Activated T-helper 1 cell treated with anti-CD3 and anti-CD28 coated beads, Interleukin-12 subunit alpha, Interleukin-12 subunit beta, Interleukin-2, Interleukin-4 antibody, amounts not matched to agents 30 ng/mL and 10 ng/mL and 1 ng/mL, durations not matched to agents 14 hours and 24 hours and 36 hours (primary cell): ENCODE data around the gene SPINDOC. TPM values are rescaled to one million over a fixed set of nuclear protein-coding genes. Genes with fewer than 3 reads are reported as not detected.
"Not testable (repeated sequence)": the region's sequence is repeated elsewhere in the genome, so short reads cannot be mapped to it uniquely, and the experiment has no call there.

ENCODE experiments used
- DNase-seq: peaks from one replicate; pipeline ENCODE4 v3.0.0; 2021; ENCODE audit warnings: low spot score
- H3K27ac Mint-ChIP-seq: one replicate; pipeline ENCODE4 v1.8.0; 2021; ENCODE audit warnings: mild to moderate bottlenecking, mixed read lengths
- H3K27me3 Mint-ChIP-seq: one replicate; pipeline ENCODE4 v1.8.0; 2022; ENCODE audit warnings: mild to moderate bottlenecking, moderate library complexity, mixed read lengths; ENCODE audit not compliant: insufficient read depth
- H3K36me3 Mint-ChIP-seq: one replicate; pipeline ENCODE4 v1.8.0; 2021; ENCODE audit warnings: low read depth, mixed read lengths
- H3K4me1 Mint-ChIP-seq: one replicate; pipeline ENCODE4 v1.8.0; 2021; ENCODE audit warnings: low read depth, mixed read lengths
- H3K4me3 Mint-ChIP-seq: one replicate; pipeline ENCODE4 v1.8.0; 2021; ENCODE audit warnings: mild to moderate bottlenecking, moderate library complexity, mixed read lengths
- H3K9me3 Mint-ChIP-seq: one replicate; pipeline ENCODE4 v1.8.0; 2021; ENCODE audit warnings: mixed read lengths
- intact Hi-C: fragments of 100-400 bp; cut with micrococcal nuclease; formaldehyde crosslinking; loops from one replicate; pipeline ENCODE4 v1.15.1; 2024
- total RNA-seq: library from RNA; stranded (reverse); gene quantifications from 2 replicates; pipeline ENCODE4 v1.2.3, GENCODE V29; 2022

Gene SPINDOC
- total RNA-seq, 1 donor from 2014 or later, result 64.3 TPM

DNA sequence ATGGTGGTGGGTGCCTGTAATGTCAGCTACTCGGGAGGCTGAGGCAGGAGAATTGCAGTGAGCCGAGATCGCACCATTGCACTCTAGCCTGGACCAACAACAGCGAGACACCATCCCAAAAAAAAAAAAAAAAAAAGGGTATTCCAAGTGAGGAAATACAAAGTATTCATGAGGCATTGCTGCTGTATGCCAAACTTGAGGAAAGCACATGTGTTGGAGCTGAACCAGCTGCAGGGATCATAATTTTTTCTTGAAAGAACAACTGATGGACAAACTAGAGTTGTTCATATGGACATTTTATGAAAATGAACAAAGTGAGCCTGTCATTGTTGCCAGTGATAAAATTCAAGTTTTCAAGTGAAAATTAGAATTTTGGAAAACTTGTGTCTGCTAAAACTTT is 41.4 kb downstream of the SPINDOC start:
- H3K27me3 Mint-ChIP-seq, result no peaks in the 10 kb centered on the region
- peaks cover 25% of the 10 kb centered on the region for H3K36me3 Mint-ChIP-seq
- no peak overlapping the region for H3K27ac Mint-ChIP-seq
- peaks cover 38% of the 10 kb centered on the region for H3K4me1 Mint-ChIP-seq
- H3K9me3 Mint-ChIP-seq, result no peaks in the 10 kb centered on the region
- H3K4me3 Mint-ChIP-seq, result no peak overlapping the region
- no peak for DNase-seq
- intact Hi-C loops, result no loop called here

GRCh38 chr11:63855975-63856374 is 42.7 kb downstream of the SPINDOC start:
- Mint-ChIP-seq H3K27ac (no peak overlapping the region), H3K9me3 (no peaks in the 10 kb centered on the region), H3K4me3 (no peak overlapping the region), H3K27me3 (no peaks in the 10 kb centered on the region), H3K4me1 (peaks cover 29% of the 10 kb centered on the region), H3K36me3 (peaks cover 21% of the 10 kb centered on the region)
- no peak for DNase-seq
- intact Hi-C loops, result loop anchor here (2.0 kb wide), 1 partner anchor 15 kb away; no protein-coding TSS in a partner anchor

GRCh38 chr11:63858628-63859550 is 45.6 kb downstream of the SPINDOC start:
- DNase-seq, result no peak
- Mint-ChIP-seq H3K4me1 (peaks cover 34% of the 10 kb centered on the region), H3K27me3 (no peaks in the 10 kb centered on the region), H3K36me3 (peaks cover 17% of the 10 kb centered on the region), H3K4me3 (no peak overlapping the region), H3K27ac (no peak overlapping the region), H3K9me3 (no peaks in the 10 kb centered on the region)
- intact Hi-C loops, result no loop called here

DNA sequence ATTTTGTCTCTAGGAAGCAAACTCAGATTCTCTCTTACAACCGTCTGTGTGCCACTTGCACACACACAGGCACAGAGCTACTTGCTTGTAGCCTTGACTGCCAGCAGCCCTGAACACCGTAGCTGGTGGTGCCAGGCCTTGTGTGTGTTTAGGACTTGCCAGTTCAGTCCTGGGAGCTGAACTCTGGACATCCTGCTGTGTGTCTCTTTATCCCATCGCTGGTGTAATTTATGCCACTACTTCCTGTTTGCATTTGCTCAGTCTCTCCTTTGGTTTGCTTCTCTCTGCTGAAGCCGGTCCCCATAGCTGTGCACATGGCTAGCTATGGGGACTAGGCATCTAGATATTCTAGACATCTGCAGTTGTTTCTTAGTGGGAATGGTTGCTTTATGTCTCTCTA is 49.7 kb downstream of the SPINDOC start:
- intact Hi-C loops, result no loop called here
- no peak for DNase-seq
- Mint-ChIP-seq H3K36me3 (peaks cover 14% of the 10 kb centered on the region), H3K4me1 (peaks cover 54% of the 10 kb centered on the region), H3K4me3 (no peak overlapping the region), H3K27ac (peak overlapping the region; percentile 2), H3K9me3 (no peaks in the 10 kb centered on the region), H3K27me3 (no peaks in the 10 kb centered on the region)

- H3K9me3 Mint-ChIP-seq, intact Hi-C loops, H3K27ac Mint-ChIP-seq, H3K27me3 Mint-ChIP-seq, H3K4me3 Mint-ChIP-seq, DNase-seq: not testable (repeated sequence)
- H3K36me3 Mint-ChIP-seq, result peaks cover 19% of the 10 kb centered on the region
- peaks cover 60% of the 10 kb centered on the region for H3K4me1 Mint-ChIP-seq
Measured at GRCh38 chr11:63863620-63864019, 50.4 kb downstream of the SPINDOC start.

- DNase-seq, result peak; percentile 60
- Mint-ChIP-seq H3K9me3 (no peaks in the 10 kb centered on the region), H3K4me3 (peak overlapping the region; percentile 68)
Measured at GRCh38 chr11:63866211-63866610, 53.0 kb downstream of the SPINDOC start.

DNA sequence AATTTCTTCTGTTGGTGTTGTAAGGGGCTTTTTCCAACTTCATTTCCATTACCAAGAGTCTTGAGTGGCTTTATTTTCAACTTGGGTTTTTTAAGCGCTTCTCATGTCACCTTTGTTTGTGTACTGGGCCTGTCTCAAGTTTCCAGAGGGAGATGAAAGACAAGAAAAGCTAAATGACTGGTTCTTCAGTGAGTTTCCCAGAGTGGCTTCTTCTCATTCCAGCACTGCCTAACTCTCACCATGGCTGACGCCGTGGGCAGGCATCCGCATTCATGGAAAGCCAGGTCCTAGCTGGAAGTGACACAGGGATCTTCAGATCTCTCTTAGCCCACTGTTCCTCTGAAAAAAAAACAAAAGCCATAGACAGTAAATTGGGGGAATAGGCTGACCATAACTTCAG is 54.3 kb downstream of the SPINDOC start:
- Mint-ChIP-seq H3K27ac (no peak overlapping the region), H3K4me3 (no peak overlapping the region), H3K4me1 (peaks cover 80% of the 10 kb centered on the region), H3K9me3 (no peaks in the 10 kb centered on the region), H3K36me3 (peaks cover 22% of the 10 kb centered on the region), H3K27me3 (no peaks in the 10 kb centered on the region)
- DNase-seq, result no peak
- intact Hi-C loops, result loop anchor here (2.0 to 5.0 kb wide), 2 partner anchors 17 to 40 kb away; no protein-coding TSS in a partner anchor

More at GRCh38 chr11:63866211-63866610, 53.0 kb downstream of the SPINDOC start:
- Mint-ChIP-seq H3K4me1 (peaks cover 78% of the 10 kb centered on the region), H3K36me3 (peaks cover 22% of the 10 kb centered on the region), H3K27me3 (no peaks in the 10 kb centered on the region), H3K27ac (peak overlapping the region; percentile 45)
- intact Hi-C loops, result loop anchor here (1.0 to 5.0 kb wide), 7 partner anchors 15 to 120 kb away; partner anchors contain the start of genes OTUB1 and SPINDOC

DNA sequence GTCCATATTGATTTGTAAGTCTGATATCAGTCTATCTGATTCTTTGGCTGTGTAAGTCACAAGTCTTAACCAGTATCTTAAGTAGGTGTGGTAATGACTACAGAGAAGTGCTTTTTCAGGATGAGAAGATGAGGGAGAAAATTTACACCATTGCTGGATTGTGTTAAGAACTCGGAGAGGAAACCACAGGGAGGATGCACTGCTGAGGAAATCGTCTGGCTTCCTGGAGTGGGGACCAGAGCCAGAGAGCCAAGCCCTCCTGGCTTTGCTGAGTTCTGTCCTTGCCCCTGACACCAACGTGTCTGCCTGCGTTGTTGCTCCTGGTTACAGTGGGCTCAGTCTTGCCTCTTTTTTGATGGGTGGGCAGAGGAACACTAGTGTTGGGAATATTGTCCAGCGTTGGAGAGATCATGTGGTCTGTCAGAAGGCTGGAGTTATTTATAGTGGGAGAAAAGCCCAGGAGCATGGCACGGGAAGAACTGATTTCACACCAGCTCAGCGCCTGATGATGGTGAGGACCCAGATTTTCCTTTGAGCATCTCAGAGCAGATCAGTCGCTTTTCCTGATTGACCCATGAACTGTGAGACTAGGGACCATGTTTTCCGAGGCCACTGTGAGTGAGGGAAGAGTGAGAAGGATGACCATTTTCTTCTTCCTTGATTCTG is 55.3 kb downstream of the SPINDOC start:
- H3K27ac Mint-ChIP-seq, result no peak overlapping the region

GRCh38 chr11:63869171-63869591 is 55.9 kb downstream of the SPINDOC start:
- intact Hi-C loops, result loop anchor here (5.0 kb wide), 1 partner anchor 38 kb away; no protein-coding TSS in a partner anchor
- peak overlapping the region; percentile 53 for H3K27ac Mint-ChIP-seq
- H3K27me3 Mint-ChIP-seq, result no peaks in the 10 kb centered on the region
- no peak for DNase-seq
- no peaks in the 10 kb centered on the region for H3K9me3 Mint-ChIP-seq
- peak overlapping the region; percentile 27 for H3K4me3 Mint-ChIP-seq
- H3K4me1 Mint-ChIP-seq, result peaks cover 72% of the 10 kb centered on the region
- peaks cover 17% of the 10 kb centered on the region for H3K36me3 Mint-ChIP-seq

More for the DNA sequence above, 55.3 kb downstream of the SPINDOC start:
- intact Hi-C loops, result loop anchor here (5.0 kb wide), 1 partner anchor 39 kb away; no protein-coding TSS in a partner anchor
- H3K36me3 Mint-ChIP-seq, result peaks cover 17% of the 10 kb centered on the region
- H3K4me3 Mint-ChIP-seq, result peak overlapping the region; percentile 3
- no peaks in the 10 kb centered on the region for H3K27me3 Mint-ChIP-seq
- H3K4me1 Mint-ChIP-seq, result peaks cover 71% of the 10 kb centered on the region
- no peaks in the 10 kb centered on the region for H3K9me3 Mint-ChIP-seq
- no peak for DNase-seq

DNA sequence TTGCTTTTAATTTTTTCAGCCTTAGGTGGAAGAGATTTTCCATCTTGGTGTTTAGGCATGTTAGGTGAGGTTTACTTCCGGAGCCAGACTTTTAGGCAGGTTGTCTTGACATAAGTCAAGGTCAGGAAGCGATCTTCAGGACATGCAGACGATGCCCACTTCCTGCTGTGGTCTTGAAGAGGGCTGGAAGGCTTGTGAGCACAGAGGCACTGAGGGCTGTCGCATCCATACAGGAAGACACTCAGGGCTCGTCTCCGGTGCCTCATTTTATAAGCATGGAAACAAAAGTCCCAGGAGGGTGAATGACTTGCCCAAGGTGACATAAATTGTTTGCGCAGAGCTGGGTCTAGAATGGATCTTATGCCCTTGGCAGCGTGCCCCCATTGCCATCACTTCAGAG is 56.4 kb downstream of the SPINDOC start:
- H3K4me3 Mint-ChIP-seq, result peak overlapping the region; percentile 27
- H3K27me3 Mint-ChIP-seq, result no peaks in the 10 kb centered on the region
- intact Hi-C loops, result loop anchor here (5.0 kb wide), 1 partner anchor 38 kb away; no protein-coding TSS in a partner anchor
- H3K27ac Mint-ChIP-seq, result peak overlapping the region; percentile 53
- DNase-seq, result peak; percentile 43
- peaks cover 77% of the 10 kb centered on the region for H3K4me1 Mint-ChIP-seq
- no peaks in the 10 kb centered on the region for H3K9me3 Mint-ChIP-seq
- peaks cover 17% of the 10 kb centered on the region for H3K36me3 Mint-ChIP-seq

DNA sequence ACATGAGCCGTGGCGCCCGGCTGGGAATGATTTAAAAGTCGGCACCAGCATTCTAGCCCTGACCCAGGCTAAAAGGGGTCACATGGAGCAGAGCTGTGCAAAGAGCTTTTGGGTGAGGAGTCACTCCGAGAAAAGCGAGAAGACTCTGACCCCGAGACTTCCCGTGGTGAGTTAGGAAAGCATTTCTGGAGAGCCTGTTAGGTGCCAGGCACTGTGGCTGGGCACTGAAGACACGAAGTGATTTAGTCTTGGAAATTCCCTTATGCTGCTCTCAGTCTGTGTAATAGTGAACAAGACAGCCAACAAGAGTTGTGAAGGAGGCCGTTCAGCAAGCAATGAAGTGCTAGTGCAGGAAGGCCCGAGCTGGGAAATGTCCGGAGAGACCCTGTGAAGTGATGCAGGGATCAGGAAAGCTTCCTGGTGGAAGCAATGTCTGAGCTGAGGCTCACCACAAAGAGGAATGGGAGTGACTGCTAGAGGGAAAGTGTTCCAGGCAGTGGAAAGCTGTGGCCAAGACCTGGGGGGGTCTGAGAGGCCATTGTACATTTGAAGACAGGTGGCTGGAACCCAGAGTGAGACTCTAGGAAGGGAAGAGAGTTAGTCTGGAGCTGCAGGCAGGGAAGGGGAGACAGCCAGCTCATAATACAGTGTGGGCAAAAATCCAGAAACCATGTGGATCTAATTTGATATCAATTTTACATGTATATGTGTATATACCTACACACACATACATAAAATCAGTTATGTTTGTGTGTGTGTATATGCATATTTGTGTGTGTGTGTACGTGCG is 57.3 kb downstream of the SPINDOC start:
- Mint-ChIP-seq H3K9me3 (no peaks in the 10 kb centered on the region), H3K36me3 (peaks cover 14% of the 10 kb centered on the region), H3K27ac (peak overlapping the region; percentile 75), H3K27me3 (no peaks in the 10 kb centered on the region), H3K4me1 (peaks cover 72% of the 10 kb centered on the region), H3K4me3 (no peak overlapping the region)
- intact Hi-C loops, result no loop called here
- no peak for DNase-seq
